GM13977 (cell line): Measurements from ENCODE around the gene SLC9A8.
"Not testable (repeated sequence)": the region's sequence is repeated elsewhere in the genome, so short reads cannot be mapped to it uniquely, and the experiment has no call there.

Experiments used
- DNase-seq: peaks from one replicate; pipeline ENCODE4 v3.0.0; 2012; ENCODE audit warnings: low spot score
- in situ Hi-C: fragments of 300-500 bp; cut with MboI; formaldehyde crosslinking; loops from one replicate; pipeline ENCODE4 v1.12.0; 2022; ENCODE audit warnings: low sequenced_read_pairs, low pct_unique_long_range_greater_than_20kb, mixed read lengths, inconsistent platforms; ENCODE audit not compliant: unreplicated experiment
- TF ChIP-seq, protein P1 (sequence below): IDR thresholded peaks from 2 replicates; pipeline ENCODE4 v1.5.1; 2012; ENCODE audit warnings: mild to moderate bottlenecking, control low read depth; ENCODE audit not compliant: insufficient read depth; ENCODE audit errors: extremely low read depth, missing control alignments

The SLC9A8 gene

GRCh38 chr20:49892260-49892659 lies 79.6 kb downstream of the SLC9A8 start:
- no peak for DNase-seq
- TF ChIP-seq, protein P1, sequence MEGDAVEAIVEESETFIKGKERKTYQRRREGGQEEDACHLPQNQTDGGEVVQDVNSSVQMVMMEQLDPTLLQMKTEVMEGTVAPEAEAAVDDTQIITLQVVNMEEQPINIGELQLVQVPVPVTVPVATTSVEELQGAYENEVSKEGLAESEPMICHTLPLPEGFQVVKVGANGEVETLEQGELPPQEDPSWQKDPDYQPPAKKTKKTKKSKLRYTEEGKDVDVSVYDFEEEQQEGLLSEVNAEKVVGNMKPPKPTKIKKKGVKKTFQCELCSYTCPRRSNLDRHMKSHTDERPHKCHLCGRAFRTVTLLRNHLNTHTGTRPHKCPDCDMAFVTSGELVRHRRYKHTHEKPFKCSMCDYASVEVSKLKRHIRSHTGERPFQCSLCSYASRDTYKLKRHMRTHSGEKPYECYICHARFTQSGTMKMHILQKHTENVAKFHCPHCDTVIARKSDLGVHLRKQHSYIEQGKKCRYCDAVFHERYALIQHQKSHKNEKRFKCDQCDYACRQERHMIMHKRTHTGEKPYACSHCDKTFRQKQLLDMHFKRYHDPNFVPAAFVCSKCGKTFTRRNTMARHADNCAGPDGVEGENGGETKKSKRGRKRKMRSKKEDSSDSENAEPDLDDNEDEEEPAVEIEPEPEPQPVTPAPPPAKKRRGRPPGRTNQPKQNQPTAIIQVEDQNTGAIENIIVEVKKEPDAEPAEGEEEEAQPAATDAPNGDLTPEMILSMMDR = no peak
- in situ Hi-C loops = no loop called here

- DNase-seq = no peak
- TF ChIP-seq, protein P1 = no peak
- in situ Hi-C loops = no loop called here
These were observed 80.2 kb downstream of the SLC9A8 start for GRCh38 chr20:49892817-49893216.

DNA sequence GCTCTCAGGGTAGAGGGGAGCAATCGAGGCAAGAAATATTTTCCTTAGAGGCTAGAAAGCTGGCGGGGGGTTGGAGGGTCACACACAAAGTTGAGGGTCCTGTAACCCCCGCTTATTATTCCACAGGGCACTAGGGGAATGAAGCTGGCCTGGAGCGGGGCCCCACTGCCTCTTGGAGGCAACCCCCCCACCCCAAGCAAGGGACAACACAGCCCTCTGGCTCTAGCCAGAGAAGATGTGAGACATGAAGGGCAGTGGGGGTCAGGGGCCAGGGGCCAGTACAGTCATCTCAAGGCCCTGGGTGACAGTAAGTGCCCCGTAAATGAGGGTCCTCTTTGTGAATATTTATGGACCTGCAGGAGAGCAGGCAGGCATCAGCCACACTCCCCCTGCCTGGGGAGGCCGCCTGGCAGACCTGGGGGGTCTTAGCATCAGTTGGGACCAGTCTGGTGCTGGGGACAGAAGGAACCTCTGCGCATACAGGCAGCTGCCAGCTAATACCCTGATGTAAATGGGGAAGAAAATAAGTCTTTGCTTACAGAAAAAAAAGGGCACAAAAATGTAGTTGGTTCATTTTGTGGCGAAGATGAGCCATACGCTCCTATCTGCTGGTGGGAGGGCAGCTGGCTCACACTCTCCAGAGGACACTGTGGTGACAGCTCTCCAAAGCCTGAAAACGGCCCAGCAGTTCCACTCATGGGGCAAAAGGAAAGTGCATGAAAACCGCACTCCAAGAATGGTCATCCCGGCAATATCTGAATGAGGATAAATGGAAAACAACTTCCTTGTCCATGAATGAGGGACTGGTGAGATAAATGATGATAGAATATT lies 80.8 kb downstream of the SLC9A8 start:
- DNase-seq = no peak
- TF ChIP-seq, protein P1 = no peak
- in situ Hi-C loops = no loop called here

DNA sequence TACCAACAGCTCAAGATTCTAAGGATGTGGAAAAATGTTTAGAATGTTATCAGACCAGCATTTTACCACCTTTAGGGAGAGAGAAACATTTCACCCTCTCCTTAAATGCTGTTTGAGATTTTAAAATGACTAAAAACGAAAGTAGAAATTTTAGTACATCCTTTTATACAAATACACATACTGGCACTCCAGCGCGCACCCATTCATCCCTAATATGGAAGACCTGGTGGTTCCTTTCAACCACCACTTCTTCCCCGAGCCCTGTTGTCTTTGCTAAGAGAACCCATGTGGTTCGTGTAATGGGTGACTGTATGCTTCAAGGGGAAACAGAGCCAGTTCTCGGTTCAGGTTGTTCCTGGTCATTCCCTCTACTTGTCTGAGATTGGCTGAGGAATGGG lies 81.4 kb downstream of the SLC9A8 start:
- TF ChIP-seq, protein P1 = no peak
- in situ Hi-C loops = no loop called here
- peak; percentile 63 for DNase-seq

- DNase-seq, in situ Hi-C loops: not testable (repeated sequence)
These were observed 83.0 kb downstream of the SLC9A8 start for GRCh38 chr20:49895474-49896093.

- TF ChIP-seq, protein P1 = no peak
- DNase-seq = no peak
- in situ Hi-C loops = no loop called here
These were observed 83.6 kb downstream of the SLC9A8 start for GRCh38 chr20:49896204-49896603.
